ENCODE measurements around the gene CAMK1.

The CAMK1 gene

DNA sequence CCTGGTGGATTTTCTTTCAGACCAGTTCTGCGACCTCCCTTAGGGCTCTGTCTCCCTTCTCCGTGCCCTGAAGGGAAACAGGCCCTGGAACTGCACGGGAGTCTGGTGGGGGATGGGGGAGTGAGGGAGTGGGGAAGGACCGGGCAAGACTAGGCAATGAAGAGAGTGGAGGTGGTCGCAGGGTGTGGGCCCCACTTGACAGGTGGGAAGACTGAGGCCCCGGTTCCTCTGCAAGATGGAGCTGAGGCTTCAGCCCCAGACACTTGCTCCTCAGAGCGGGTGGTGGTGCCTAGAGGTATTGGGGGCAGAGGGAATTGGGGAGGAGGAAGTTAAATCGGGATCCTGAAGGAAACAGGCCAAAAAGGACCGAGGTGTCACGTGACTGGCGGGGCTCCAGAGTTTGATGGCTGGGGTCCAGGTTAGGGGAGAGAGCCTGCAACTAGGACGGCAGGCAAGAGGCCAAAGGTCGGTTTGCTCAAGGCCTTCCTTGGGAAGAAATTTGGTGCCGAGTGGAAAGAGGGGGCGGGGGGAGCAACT is 597 bp upstream of the CAMK1 start:
- no peak for DNase-seq

DNA sequence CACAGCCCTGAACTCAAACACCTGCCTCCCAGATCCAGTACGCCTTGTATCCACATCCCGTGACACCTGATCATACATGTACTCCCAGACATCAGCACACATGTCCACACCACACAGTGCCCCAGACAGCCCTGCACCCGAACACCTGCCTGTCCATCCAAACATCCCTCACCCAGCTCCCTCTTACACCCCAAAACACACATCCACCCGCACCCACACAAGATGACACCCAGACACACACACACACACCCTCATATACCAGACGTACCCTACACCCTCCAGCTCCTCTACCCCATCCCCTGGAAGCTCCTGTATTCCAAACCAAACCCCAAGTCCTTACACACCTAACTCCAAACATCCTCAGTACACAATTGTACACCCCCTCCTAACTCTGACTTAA is 735 bp downstream of the CAMK1 start:
- no peak for DNase-seq

GRCh38 chr3:9768141-9768775 is 1.5 kb downstream of the CAMK1 start:
- DNase-seq: no peak

DNA sequence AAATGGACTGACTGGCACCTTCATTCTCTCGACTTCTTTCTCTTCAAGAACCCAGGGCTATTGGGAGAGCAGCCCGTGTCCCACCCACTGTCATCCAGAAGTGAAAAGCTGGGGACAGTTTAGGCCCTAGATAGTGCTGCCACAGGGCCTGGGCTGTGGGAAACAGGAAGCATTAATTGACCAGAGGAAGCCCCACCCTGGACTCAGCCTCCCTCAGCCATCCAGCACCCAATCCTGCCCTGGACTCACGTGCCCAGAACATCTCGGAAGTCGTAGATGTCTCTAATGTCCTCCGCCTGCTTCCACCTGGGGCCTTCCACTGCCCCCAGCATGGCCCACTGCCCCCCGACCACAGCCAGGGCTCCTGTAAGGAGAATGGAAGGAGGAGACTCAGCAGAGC is 2.3 kb downstream of the CAMK1 start:
- peak; percentile 49 to 53 (median 53) for DNase-seq

DNA sequence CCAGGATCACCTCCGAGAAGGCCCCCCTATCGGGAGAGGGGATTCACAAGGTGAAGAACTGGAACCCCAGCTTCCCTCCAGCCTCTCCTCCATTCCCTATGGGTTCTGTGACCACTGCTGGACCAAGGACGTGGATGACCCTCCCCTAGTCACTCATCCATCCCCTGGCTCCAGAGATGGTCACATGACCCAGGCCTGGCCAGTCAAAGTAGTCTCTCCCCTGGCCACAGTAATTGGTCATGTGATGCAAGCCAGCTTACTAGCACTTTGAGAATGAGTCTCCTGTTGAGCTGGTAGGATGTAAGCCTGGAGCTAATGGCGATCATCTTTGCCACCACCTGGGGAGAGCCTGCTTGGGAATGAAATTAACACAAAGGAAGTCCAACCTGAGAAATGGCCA is 3.9 kb downstream of the CAMK1 start:
- no peak for DNase-seq

DNA sequence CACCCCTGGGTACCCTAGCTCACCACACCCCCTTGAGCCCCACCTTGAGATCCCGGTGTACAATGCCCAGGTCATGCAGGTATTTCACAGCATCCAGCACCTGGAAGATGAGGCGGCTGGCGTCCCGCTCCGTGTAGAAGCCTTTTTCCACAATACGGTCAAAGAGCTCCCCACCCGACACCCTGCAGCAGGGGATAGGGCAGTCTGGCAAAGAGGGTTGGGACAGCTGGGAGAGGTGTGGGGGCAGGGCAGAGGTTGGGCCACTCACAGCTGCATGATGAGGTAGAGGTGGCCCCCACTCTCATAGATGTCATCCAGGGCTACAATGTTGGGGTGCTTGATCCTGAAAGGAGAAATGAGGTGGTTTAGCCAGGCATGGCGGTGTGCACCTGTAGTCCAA is 6.9 kb downstream of the CAMK1 start:
- no peak for DNase-seq

- no peak for DNase-seq
Observed at GRCh38 chr3:9761919-9762318, 7.8 kb downstream of the CAMK1 start.

- DNase-seq: no peak
Observed at GRCh38 chr3:9760779-9761505, 8.8 kb downstream of the CAMK1 start.

- no peak for DNase-seq
Observed at GRCh38 chr3:9757427-9757826, 12.3 kb downstream of the CAMK1 start.

DNA sequence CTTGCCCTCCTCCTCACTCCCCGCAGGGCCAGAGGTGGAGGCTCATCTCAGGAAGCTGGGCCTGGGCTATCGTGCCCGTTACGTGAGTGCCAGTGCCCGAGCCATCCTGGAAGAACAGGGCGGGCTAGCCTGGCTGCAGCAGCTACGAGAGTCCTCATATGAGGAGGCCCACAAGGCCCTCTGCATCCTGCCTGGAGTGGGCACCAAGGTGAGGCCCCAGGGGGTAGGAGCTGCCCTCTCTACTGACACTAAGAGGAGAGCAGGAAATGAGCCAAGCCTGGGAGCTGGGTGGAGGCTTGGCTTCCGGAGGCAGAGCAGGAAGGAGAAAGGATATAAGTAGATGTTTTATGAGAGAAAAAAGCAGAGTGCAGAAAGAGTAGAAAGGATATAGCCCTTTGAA is 15.1 kb downstream of the CAMK1 start:
- DNase-seq: no peak

DNA sequence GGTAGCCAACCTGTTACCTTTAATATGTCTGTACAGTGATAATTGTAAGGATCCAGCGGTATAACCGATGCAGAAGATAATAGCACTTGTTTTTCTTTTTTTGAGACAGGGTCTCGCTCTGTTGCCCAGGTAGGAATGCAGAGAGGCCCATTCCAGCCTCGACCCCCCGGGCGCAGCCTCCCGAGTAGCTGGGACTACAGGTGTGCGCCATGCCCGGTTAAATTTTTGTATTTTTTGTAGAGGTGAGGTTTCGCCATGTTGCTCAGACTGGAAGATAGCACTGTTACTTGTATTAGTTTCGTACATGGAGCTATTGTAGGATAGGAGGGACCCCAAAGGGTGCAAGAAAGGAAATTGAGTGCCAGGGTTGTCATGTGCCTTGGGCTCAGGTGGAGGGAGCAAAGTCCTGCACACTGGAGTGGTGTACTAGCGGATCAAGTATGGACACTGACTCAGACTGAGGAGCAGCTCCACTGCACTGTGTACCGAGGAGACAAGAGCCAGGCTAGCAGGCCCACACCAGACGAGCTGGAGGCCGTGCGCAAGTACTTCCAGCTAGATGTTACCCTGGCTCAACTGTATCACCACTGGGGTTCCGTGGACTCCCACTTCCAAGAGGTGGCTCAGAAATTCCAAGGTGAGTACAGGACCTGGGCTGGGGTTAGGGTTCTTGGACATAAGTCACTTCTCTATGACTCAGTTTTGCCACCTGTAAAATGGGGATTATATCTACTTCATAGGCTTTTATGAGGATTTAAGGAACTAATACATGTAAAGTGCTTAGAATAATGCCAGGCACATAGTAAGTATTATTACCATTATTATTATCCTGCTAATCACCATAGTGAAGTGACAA is 19.0 kb downstream of the CAMK1 start:
- DNase-seq: no peak

DNA sequence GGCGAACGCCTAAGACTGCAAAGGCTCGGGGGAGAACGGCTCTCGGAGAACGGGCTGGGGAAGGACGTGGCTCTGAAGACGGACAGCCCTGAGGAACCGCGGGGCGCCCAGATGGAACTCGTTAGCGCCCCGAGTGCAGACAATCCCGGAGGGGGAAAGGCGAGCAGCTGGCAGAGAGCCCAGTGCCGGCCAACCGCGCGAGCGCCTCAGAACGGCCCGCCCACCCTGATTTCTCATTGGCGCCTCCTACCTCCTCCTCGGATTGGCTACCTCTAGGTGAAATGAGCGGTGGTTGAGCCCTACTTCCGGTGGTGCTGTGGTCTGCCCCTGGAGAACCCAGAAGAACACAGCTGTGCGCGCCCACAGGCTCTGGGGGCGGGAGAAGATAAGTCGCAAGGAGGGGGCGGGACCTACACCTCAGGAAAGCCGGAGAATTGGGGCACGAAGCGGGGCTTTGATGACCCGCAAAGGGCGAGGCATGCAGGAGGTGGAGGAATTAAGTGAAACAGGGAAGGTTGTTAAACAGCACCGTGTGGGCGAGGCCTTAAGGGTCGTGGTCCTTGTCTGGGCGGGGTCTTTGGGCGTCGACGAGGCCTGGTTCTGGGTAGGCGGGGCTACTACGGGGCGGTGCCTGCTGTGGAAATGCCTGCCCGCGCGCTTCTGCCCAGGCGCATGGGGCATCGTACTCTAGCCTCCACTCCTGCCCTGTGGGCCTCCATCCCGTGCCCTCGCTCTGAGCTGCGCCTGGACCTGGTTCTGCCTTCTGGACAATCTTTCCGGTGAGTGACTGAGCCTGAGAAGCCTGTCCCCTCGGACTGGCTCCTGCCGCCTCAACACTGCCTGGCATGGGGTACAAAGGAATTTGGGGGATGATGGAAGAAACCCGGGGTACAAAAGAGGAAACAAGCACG is 19.8 kb downstream of the CAMK1 start, which contains the start of gene OGG1:
Gene OGG1, plus strand, starts transcription at position 308 of the 911 bp plus-strand sequence. Its CDS starts 335 bp downstream, at position 643.
- peak; percentile 98 to 99 (median 98) for DNase-seq

DNA sequence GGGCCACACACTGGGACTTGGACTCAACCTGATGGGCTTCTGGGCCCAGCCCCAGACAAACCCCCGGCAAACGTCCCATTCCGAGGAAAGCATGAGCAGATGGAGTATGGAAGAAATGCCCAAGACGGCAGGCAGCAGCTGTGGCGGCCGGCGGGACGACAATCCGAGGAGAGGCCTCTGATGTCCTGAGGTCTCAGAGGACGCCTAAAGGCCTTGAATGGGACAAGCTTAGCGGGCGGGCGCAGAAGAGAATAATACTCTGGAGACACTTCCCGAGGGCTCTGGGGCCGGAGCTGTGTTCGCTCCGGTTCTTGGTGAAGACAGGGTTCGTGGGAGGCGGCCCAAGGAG is 20.5 kb downstream of the CAMK1 start:
- DNase-seq: no peak

DNA sequence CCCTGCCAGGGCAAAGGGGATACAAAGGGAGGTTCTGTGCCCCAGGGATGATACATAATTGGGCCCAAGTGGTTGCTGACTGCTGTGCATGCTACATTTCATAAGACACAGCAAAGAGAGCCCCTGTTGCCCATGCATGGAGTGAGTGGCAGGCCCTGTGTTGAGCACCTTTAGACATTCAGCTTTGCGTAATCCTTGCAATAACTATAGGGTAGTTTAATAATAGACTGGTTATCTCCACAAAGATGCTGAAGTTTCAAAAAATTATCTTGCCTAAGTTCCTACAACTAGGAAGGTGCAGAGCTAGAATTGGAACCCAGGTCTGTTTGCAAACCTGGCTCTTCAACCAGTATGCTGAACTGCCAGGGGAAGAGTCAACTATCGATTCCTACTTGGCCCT is 21.7 kb downstream of the CAMK1 start:
- DNase-seq: no peak

DNA sequence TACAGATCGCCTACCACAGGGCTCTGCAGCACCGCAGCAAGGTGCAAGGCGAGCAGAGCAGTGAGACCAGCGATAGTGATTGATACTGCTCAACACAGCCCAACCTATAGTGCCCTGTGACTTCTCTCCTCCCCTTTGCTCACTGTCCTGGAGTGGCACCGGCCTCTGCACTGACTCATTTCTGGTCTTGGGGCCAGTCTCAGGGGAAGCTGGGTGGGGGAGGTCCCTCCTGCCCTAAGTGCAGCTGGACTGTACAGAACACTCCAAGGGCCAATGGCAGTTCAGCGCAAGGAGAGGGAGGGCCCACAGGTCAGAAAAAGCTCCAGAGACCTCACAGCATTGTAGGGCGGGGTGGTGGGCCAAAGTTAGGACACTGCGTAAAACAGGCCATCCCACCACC is 22.5 kb downstream of the CAMK1 start:
- peak; percentile 56 to 74 (median 70) for DNase-seq

- DNase-seq: no peak
Observed at GRCh38 chr3:9746330-9746729, 23.4 kb downstream of the CAMK1 start.

- no peak for DNase-seq
Observed at GRCh38 chr3:9745521-9745920, 24.2 kb downstream of the CAMK1 start.

DNA sequence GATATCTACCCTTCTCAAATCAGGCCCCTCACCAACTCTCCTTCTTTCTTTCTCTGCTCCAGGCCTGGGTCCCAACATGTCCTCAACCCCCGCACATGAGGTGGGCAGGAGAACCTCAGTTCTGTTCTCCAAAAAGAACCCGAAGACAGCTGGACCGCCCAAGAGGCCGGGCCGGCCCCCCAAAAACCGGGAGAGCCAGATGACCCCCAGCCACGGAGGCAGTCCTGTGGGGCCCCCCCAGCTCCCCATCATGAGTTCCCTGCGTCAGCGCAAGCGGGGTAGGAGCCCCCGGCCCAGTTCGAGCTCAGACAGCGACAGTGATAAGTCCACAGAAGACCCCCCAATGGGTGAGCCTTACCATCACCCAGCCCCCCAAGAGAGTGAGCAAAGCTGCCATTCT is 25.6 kb downstream of the CAMK1 start:
- DNase-seq: no peak

DNA sequence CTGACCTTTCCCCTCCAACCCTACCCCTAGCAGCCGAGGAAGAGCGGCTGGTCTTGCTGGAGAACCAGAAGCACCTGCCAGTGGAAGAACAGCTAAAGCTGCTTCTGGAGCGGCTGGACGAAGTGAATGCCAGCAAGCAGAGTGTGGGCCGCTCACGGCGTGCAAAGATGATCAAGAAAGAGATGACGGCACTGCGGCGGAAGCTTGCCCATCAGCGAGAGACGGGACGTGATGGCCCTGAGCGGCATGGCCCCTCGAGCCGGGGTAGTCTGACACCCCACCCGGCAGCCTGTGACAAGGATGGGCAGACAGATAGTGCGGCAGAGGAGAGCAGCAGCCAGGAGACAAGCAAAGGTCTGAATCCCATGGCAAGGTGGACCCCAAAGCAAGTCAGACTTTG is 26.2 kb downstream of the CAMK1 start:
- no peak for DNase-seq

DNA sequence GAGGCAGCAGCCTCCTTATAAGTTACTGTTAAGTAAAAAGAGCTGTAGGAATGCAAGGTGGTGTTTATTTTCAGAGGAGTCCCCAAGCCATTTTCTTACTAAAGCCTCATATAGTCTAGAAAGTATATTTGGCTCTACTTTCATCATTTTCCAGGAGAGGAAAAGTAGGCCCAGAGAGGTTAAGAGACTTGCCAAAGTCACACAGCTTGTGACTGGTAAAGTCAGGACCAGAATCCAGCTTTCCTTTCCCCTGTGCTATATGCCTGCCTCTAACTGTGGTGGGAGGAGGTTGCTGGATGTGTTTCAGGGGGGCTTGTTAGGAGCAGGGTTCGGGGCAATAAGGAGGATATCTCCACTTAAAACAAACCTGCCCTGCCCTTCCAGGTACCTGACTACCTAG is 27.2 kb downstream of the CAMK1 start:
- no peak for DNase-seq

GRCh38 chr3:9739181-9739580 is 30.6 kb downstream of the CAMK1 start:
- no peak for DNase-seq

GRCh38 chr3:9736831-9737230 is 32.9 kb downstream of the CAMK1 start:
- no peak for DNase-seq

GRCh38 chr3:9732740-9733115 is 37.0 kb downstream of the CAMK1 start:
- peak in 2 of 3 donors; percentile 19 to 44 for DNase-seq

All from suppressor macrophage treated with lipopolysaccharide for 1 hour (primary cell).